ENCODE measurements around the gene NUDT15.

- no peak for TF ChIP-seq CTCF (IDR thresholded peaks at IDR 0.05; ENCODE audit: borderline replicate concordance, extremely low read depth, low read length, poor library complexity, severe bottlenecking)
- no peak for TF ChIP-seq EZH2 (IDR thresholded peaks at IDR 0.05; ENCODE audit: borderline replicate concordance, low read depth, low read length, severe bottlenecking)
These were observed 45.7 kb upstream of the NUDT15 start for GRCh38 chr13:47991859-47992258.
